Left kidney (tissue), 8 donors: Measurements from ENCODE around the gene SLC17A1. TPM values are rescaled to one million over a fixed set of nuclear protein-coding genes. Genes with fewer than 3 reads are reported as not detected.

Experiments
- DNase-seq: peaks from one replicate; pipeline ENCODE4 v3.0.0-alpha.2; 2013
- long read RNA-seq, 8 donors: transcript quantifications; one replicate each; lab custom pipeline, GENCODE V29; 2026
- polyA plus RNA-seq: library from polyadenylated mRNA; unstranded; fragments of 120-200 nt; gene quantifications from one replicate; pipeline ENCODE4 v1.2.1, GENCODE V29; 2013; ENCODE audit not compliant: insufficient read length

Gene SLC17A1, protein sequence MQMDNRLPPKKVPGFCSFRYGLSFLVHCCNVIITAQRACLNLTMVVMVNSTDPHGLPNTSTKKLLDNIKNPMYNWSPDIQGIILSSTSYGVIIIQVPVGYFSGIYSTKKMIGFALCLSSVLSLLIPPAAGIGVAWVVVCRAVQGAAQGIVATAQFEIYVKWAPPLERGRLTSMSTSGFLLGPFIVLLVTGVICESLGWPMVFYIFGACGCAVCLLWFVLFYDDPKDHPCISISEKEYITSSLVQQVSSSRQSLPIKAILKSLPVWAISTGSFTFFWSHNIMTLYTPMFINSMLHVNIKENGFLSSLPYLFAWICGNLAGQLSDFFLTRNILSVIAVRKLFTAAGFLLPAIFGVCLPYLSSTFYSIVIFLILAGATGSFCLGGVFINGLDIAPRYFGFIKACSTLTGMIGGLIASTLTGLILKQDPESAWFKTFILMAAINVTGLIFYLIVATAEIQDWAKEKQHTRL
- polyA plus RNA-seq: 33.9 TPM
- long read RNA-seq, donor 1: 0 reads
- long read RNA-seq, donor 2, partial matches to known transcripts: 0 of 2 reads
- long read RNA-seq, donor 2, other reads (novel, unspliced or antisense): 0 of 2 reads
- long read RNA-seq, donor 3, partial matches to known transcripts: 0 of 3 reads
- long read RNA-seq, donor 3, other reads (novel, unspliced or antisense): 0 of 3 reads
- long read RNA-seq, donor 4: 0 reads
- long read RNA-seq, donor 5, partial matches to known transcripts: 0 of 3 reads
- long read RNA-seq, donor 5, other reads (novel, unspliced or antisense): 0 of 3 reads
- long read RNA-seq, donor 6, partial matches to known transcripts: 0 of 1 reads
- long read RNA-seq, donor 6, other reads (novel, unspliced or antisense): 0 of 1 reads
- long read RNA-seq, donor 7, partial matches to known transcripts: 0 of 2 reads
- long read RNA-seq, donor 7, other reads (novel, unspliced or antisense): 0 of 2 reads
- long read RNA-seq, donor 8, partial matches to known transcripts: 0 of 1 reads
- long read RNA-seq, donor 8, other reads (novel, unspliced or antisense): 0 of 1 reads

GRCh38 chr6:25831532-25832306 is at the start of gene SLC17A1:
Gene SLC17A1, minus strand, starts transcription at chr6:25832052. Its CDS starts 1,495 bp downstream, at chr6:25830557.
- peak; percentile 12 for DNase-seq

GRCh38 chr6:25880601-25881000 is 48.7 kb upstream of the SLC17A1 start:
- no peak for DNase-seq

- no peak for DNase-seq
Measured at GRCh38 chr6:25878721-25879322, 47.0 kb upstream of the SLC17A1 start.

DNA sequence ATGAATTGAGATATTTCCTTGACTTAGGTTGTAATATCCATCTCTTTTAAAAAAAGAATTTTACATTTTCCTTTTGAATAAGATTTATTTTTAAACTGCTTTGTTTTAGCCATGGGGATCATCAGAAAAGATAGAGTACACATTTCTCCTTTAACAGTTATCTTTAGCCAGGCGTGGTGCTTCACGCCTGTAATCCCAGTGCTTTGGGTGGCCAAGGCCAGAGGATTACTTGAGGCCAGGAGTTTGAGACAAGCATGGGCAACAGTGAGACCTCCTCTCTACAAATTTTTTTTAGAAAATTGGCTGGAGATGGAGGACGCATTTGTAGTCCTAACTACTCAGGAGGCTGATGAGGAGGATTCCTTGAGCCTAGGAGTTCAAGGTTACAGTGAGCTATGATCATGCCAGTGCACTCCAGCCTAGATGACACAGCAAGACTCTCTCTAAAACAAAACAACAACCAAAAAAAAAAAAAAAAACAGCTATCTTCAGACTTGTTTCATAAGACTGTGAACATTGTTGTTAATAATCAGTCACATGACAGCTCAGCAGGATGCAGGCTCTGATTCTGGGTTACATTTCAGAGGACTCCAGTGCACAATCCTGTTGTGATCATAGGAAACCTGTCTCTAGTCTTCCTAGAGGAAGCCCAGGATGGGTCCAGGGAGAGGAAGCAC is 44.2 kb upstream of the SLC17A1 start:
- DNase-seq: no peak

DNA sequence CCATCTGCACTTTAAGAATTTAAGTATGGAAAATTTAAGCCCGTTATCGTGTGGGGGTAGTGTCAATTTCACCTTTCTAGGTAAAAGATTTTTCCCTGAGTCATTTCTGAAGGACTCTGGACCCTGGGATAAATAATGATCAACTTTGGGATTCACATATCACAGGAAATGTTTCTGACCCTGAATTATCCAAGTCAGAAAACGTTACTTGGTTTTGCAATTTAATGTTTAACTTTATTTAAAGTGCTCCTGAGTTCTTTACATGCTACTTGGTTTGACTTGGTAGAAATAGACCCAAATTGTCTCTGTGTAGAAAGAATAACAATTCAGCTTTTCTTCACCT is 43.7 kb upstream of the SLC17A1 start:
- DNase-seq: no peak

DNA sequence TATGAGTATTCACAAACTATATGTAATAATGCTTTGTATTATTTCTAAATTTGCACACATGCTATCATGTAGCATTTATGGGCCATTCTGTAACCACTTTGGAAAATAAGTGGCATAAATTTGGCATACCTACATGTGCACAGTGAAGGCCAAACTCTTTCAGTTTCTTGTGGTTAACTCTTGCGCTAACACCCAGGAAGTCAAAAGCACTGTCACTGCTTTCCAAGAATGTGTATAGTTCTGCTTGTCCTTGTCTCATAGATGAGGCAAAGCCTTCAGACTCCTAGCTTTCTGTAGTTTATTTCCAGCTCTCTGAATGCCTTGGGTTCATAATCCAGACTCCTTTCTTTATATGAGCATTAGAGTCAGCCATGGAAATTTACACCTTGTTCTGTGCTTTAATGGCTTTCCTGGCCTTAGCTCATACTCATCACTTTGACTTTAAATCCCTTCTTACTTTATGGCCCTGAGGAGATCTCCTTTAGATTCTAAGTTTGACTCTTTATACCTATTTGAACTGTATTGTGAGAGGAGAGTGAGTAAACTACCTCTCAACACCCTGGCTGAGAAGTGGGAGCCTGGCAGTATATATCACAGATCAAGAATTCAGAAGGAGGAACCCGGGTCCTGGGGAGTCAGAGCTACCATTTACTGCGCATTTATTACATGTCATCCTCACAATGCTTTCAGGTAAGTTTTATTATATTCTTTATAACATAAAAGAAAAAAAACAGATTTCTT is 43.1 kb upstream of the SLC17A1 start:
- no peak for DNase-seq

- no peak for DNase-seq
Measured at GRCh38 chr6:25874118-25874517, 42.3 kb upstream of the SLC17A1 start, which contains the start of gene SLC17A3. Gene SLC17A3, minus strand, starts transcription at chr6:25874243. Its CDS starts 5,856 bp downstream, at chr6:25868387.

DNA sequence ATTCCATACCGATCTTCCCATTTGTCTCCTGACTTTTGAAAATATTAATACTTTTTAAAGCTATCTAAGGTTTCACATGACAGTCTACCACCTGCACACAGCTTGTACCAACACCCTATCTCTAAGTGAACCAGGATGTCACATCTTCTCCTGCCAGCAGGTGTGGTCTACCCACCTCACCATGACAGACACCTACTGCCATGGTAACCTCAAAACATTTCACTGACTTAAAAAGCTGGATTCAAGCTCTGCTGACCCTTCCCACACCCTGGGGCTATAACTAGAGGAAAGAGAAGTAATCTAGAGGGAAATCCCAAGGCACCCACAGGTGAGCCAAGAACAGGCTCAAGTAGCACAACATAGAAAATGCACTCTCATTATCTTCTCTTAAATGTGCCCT is 41.0 kb upstream of the SLC17A1 start:
- DNase-seq: no peak

GRCh38 chr6:25869840-25870239 is 38.0 kb upstream of the SLC17A1 start:
- no peak for DNase-seq

GRCh38 chr6:25868436-25869183 is 36.8 kb upstream of the SLC17A1 start:
- DNase-seq: no peak

DNA sequence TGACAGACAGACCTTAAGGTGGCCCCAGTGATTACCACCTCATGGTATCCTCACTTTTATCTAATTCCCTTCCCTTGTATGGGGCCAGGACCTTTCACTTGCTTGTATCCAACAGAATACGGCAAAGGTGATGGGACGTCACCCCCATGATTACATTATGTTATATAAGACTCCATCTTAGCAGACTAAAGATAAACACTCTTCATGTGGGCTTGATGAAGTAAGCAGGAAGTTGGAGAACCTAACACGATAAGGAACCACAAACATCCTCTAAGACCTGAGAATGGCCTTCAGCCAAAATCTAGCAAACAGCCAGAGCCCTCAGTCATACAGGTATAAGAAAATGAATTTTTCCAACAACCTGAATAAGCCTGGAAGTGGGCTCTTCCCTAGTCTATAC is 34.2 kb upstream of the SLC17A1 start:
- no peak for DNase-seq

- no peak for DNase-seq
Measured at GRCh38 chr6:25863360-25863759, 31.5 kb upstream of the SLC17A1 start.

- no peak for DNase-seq
Measured at GRCh38 chr6:25862199-25862598, 30.3 kb upstream of the SLC17A1 start.

- DNase-seq: no peak
Measured at GRCh38 chr6:25852756-25853155, 20.9 kb upstream of the SLC17A1 start.

DNA sequence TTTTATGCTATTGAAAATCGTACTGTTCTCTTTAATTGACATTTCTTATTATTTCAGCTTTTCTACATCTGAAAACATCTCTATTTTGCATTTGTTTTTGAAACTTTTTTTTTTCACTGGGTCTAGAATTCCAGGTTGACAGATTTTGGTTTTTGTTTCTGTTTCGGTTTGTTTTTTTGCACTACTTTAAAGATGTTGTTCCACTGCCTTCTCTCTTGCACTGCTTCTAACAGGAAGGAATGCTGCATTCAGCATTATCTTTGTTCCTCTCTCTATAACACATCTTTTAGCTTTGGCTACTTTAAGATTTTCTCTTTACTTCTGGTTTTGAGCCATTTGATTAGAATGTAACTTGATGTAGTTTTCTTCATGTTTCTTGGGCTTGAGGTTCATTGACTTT is 20.1 kb upstream of the SLC17A1 start:
- no peak for DNase-seq

GRCh38 chr6:25844518-25844917 is 12.7 kb upstream of the SLC17A1 start:
- no peak for DNase-seq

DNA sequence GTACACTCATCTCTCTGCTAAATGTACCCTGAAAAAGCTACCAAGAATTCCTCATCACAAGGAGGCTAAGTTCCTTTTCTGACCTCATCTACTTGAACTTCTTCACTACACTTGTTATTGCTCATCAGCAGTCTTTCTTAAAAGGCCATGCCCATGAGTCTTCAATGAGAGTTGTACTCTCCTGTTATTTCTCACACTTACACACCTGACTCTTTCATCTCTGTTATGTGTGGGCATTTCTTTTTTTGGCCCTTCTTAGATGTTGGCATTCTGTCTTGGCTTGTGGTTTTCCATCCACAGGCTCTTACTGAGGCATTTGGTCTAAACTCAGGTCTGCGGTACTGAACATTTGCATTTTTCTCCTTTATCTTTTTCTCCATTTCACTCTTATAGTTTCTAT is 10.7 kb upstream of the SLC17A1 start:
- DNase-seq: no peak

- DNase-seq: peak; percentile 25
Measured at GRCh38 chr6:25835442-25836283, 3.8 kb upstream of the SLC17A1 start.

- no peak for DNase-seq
Measured at GRCh38 chr6:25834950-25835349, 3.1 kb upstream of the SLC17A1 start.
